ENCODE data around the gene FIZ1.
"Not testable (repeated sequence)": the region's sequence is repeated elsewhere in the genome, so short reads cannot be mapped to it uniquely, and the experiment has no call there.

FIZ1 gene

GRCh38 chr19:55592391-55593090 is 6.8 kb downstream of the FIZ1 start:
- no peak for DNase-seq

DNA sequence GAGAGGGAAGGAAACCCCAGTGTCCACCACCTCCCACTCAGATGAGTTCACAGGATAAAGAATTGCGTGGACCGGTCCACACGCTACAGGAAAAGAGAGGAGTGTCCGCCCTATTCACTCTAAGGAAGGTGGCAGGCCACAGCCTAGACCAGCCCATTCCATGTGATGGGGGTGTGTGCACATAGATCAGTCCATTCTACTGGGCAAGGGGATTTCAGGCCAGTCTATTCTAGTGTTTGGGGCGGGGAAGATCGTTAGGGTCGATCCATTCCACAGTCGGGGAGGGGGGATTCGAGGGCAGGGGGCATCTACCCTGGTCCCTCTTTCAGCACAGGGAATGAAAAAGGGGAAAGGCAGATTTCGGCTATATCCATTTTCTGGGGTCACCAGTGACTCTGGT is 7.8 kb downstream of the FIZ1 start:
- DNase-seq = no peak

- DNase-seq = no peak
Measured at GRCh38 chr19:55590617-55591016, 8.7 kb downstream of the FIZ1 start.

- DNase-seq = no peak
Measured at GRCh38 chr19:55590109-55590508, 9.2 kb downstream of the FIZ1 start.

DNA sequence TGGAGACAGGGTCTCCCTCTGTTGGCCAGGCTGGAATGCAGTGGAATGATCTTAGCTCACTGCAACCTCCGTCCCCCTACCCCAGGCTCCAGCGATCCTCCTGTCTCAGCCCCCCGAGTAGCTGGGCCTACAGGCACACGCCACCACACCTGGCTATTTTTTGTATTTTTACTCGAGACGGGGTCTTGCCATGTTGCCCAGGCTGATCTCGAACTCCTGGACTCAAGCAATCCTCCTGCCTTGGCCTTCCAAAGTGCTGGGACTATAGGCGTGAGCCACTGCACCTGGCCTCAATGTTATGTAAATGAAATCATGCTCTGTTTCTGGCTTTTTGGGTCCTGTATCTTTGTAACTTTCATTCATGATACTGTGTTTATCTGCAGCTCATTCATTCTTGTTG is 10.6 kb downstream of the FIZ1 start:
- no peak for DNase-seq

DNA sequence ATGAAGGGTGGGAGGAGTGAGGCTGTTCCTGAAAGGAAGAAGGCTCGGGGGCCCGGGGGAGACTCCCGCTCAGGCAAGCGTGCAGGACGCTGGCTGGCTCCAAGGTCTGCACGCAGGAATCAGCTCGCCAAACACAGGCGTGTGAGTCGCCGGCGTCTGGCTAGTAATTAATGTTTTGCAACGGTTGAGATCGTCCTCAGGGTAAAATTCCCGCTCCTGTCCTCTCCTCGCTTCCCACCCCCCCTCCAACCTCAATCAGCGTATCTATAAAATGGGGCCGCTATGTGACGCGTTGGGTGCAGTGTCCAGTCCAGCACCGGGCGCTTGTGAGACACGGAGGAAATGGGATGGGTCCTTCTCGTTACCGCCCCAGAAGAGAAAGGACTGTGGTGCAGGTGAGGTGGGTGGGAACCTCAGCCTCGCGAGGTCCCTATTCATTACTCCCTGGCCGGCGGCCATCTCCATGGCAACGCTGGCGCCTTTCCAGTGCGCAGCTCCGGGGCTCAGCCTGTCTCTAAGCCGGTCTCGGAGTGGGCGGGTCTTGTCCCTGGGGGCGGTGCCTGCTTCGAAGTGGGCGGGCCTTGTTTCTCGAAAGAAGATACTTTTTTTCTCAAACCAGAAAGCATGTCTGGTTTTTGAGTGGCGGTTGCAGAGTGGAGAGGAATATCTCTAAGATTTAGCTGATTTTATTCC is 12.2 kb downstream of the FIZ1 start:
- DNase-seq = peak; percentile 72 to 92 (median 78)

DNA sequence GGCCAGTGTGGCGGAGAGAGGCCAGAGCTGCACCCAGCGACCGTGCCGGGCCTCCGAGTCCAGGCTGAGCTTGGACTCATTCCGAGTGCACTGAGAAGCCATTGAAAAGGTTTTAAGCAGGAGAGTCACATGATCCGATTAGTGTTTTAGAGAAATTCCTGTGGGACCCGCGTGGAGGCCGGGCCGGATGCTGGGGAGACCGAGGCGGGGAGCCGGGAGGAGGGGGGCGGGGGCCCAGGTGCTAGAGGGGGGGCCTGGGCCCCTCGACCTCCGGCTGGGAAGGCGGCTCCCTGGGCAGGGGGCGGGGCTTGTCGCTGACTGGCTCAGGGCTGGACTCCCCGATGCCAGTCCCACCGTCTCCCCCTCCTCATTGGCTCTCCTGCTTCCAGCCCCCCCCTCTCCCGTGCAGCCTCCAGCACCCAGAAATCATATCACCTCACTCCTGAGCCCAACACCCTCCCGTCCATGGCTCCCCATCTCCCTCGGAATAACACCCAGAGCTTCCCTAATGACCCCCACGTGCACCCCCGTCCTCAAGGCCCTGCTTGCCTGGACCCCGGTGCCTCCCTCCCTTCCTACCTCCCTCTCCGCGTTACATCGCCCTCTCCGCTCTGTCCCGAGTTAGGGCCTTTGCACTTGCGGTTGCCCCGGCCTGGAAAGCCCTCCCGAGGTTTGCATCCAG is 13.5 kb downstream of the FIZ1 start:
- peak in 1 of 4 experiments; percentile 30 for DNase-seq

- DNase-seq = no peak
Measured at GRCh38 chr19:55584871-55585270, 14.4 kb downstream of the FIZ1 start.

DNA sequence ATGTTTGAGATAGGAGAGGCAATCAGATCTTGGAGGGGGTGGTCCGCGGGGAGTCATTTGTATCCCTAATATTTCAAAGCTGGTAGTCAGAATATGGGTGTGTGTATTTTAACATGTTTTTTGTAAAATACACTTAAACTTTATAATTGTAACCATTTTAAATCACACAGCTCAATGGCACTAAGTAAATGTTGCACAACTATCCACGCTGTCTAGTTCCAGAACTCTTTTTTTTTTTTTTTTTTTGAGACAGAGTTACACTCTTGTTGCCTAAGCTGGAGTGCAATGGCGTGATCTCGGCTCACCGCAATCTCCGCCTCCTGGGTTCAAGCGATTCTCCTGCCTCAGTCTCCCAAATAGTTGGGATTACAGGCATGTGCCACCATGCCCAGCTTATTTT is 15.4 kb downstream of the FIZ1 start:
- DNase-seq = not testable (repeated sequence)

GRCh38 chr19:55582284-55582683 is 17.0 kb downstream of the FIZ1 start:
- DNase-seq = not testable (repeated sequence)

GRCh38 chr19:55581823-55582223 is 17.5 kb downstream of the FIZ1 start:
- DNase-seq = no peak

DNA sequence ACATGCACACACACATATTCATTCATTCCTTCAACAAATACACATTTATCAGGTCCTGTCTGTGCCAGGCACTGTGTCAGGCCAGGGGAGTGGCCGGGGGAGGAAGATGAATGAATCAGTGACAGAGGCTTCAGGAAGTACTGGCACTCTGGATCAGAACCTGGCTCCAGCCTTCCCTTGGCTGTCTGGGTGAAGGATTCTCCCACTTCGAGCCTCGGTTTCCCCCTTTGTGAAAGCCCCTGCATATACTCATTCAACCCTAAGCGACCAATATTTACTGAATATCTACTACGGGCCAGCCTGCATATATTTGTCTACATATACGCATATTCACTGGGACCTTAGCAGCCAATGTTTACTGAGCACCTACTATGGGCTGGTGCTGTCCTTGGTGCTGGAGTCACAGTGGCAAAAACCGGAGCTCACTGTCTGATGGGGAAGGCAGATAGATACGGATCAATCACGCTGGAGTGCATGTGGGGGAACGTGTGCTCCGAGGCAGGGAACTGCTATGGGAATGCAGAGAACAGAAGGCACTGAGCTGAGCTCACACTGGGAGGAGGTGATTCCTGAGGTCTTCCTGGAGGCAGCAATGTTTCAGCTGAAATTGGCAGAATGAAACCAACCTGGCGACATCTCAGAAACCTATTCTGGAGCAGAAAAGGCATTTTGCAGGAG is 18.0 kb downstream of the FIZ1 start:
- no peak for DNase-seq

GRCh38 chr19:55580628-55581144 is 18.6 kb downstream of the FIZ1 start, which contains the start of gene ZNF579:
Gene ZNF579 (minus strand): TSS chr19:55580848. CDS start chr19:55579639, 1,209 bp downstream.
- peak; percentile 37 to 75 (median 58) for DNase-seq

DNA sequence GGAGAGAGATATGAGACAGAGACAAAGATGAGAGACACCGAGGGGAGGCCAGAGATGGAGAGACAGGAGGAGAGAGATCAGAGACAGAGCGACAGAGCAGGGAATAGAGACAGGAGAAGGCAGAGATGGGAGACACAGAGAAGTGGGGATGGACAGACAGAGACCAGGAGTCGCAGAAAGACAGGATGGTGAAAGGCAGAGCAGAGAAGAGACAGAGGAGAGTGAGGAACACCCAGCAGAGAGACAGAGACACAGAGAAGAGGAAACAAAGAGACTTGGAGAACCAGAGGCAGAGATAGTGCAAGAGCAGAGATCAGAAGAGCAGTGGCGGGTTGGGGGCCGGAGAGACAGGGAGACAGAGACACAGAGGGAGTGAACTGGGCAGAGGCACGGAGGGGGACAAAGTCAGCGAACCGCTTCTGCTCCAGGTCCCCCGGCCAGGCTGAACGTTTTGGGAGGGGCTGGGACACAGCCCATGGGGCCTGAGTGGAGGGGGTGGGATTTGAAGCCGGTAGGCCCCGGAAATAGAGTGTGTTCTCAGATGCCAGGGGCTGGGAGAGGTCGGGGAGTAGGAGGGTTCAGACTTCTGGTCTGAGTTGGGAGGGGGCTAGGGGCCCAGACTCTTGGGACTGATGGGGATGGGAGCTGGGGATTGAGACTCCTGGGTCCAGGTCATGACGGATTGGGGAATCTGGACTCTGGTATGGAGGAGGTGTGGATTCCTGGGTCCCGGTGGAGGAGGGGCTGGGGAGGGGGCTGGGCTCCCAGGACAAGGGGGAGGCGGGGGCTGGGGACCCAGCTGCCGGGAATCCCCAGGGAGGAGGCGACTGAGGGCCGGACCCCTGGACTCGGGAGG is 19.3 kb downstream of the FIZ1 start:
- DNase-seq = no peak

- no peak for DNase-seq
Measured at GRCh38 chr19:55578761-55579747, 20.3 kb downstream of the FIZ1 start.

DNA sequence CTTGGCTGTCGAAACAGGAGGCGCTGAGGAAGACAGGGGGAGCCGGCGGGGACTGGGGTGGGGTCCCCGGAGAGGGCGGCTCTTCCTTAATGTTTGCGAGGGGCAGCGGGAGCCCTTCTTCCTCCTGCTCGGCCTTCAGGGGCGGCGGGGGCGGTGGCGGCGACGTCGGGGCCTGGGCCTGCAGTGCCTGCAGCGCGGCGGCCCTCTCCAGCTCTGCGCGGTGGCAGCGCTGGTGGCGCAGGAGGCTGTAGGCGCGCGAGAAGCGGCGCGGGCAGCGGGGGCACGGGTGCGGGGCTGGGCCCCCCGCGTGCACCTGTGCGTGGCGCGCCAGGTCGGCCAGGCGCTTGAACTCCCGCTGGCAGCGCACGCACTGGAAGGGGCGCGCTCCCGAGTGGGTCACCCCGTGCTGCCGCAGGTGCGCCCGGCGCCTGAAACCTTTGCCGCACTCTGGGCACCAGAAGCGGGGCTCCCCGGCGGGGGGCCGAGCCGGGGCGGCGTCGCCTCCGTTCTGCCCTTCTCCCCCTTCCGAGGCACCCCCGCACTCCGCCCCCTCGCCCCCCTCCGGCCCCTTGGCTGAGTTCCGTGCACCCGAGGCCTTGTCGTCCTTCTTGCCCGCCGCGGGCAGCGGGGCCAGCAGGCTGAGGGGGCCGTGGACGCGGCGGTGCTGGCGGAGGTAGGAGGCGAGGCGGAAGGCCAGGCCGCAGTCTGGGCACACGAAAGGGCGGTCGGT is 21.1 kb downstream of the FIZ1 start:
- DNase-seq = no peak

DNA sequence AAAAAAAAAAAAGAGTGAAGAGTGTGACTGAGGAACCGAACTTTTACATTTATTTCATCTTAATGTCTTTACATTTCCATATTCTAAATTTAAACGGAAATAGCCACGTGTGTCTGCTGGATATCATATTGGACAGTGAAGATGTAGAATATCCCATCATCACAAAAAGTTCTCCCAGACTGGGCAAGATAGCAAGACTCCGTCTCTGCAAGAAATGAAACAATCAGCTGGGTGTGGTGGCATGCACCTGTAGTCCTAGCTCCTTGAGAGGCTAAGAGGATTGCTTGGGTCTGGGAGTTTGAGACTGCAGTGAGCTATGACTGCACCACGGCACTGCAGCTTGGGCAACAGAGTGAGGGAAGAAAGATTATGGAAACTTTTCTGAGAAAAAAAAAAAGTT is 22.6 kb downstream of the FIZ1 start:
- DNase-seq = no peak

GRCh38 chr19:55573929-55574328 is 25.4 kb downstream of the FIZ1 start:
- DNase-seq = not testable (repeated sequence)

DNA sequence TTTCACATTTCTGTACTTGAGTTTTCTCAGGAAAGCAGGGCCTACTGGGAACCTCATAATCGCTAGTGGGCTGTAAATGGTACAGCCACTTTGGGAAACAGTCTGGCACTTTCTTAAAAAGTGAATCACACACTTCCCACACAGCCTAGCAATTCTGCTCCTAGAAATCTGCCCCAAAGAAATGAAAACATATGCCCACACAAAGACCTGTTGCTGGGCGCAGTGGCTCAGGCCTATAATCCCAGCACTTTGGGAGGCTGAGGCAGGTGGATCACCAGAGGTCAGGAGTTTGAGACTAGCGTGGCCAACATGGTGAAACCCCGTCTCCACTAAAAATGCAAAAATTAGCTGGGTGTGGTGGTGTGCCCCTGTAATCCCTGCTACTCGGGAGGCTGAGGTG is 29.8 kb downstream of the FIZ1 start:
- not testable (repeated sequence) for DNase-seq

DNA sequence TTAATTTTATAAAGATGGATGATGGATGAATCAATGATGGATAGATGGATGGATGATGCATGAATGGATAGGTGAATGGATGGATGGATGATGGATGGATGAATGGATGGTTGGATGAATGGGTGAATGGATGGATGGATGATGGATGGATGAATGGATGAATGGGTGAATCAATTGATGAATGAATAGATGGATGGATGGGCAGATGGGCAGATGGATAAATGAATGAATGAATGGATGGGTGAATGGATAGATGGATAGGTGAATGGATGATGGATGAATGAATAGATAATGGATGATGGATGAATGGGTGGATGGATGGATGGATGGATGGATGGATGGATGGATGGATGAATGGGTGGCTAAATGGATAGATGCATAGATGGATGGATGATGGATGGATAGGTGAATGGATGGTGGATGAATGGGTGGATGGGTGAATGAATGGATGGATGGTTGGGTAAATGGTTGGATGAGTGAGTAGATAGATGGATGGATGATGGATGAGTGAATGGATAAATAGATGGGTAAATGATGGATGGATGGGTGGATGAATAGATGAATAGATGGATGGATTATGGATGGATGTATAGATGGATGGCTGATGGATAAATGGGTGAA is 31.5 kb downstream of the FIZ1 start:
- no peak for DNase-seq
